PC-3 (cell line): Measurements from ENCODE around the gene NXPH4. TPM values are rescaled to one million over a fixed set of nuclear protein-coding genes. Genes with fewer than 3 reads are reported as not detected.

Experiments used
- ATAC-seq: fragments of 200-7000 bp; cut with Tn5 transposase; 2 replicates; pipeline ENCODE4 v1.9.1; 2020; ENCODE audit warnings: mild to moderate bottlenecking, moderate library complexity
- BruUV-seq: library from RNA; stranded (reverse); fragments of 400-500 nt; replicated peaks from 2 replicates; lab custom pipeline; 2021; lab: Mats Ljungman, UMichigan
- CTCF ChIA-PET: fragments of 300-600 bp; sonication (Branson Sonifier 250); formaldehyde crosslinking; loops from one replicate; lab custom pipeline; 2022; ENCODE audit warnings: antibody characterized with exemption; lab: Charles Lee
- POLR2A ChIA-PET: fragments of 300-600 bp; sonication (Branson Sonifier 250); formaldehyde crosslinking; loops from one replicate; lab custom pipeline; 2022; ENCODE audit warnings: antibody characterized with exemption; ENCODE audit not compliant: unreplicated experiment; lab: Charles Lee
- DNase-seq: peaks from one replicate; pipeline ENCODE4 v3.0.0-alpha.2; 2015
- H2AFZ ChIP-seq: fragments of 300-600 bp; sonication (generic); 2 replicates; pipeline ENCODE4 v1.6.0; 2016; ENCODE audit warnings: antibody characterized with exemption, low read length
- H3F3A ChIP-seq: fragments of 300-600 bp; sonication (generic); one replicate; pipeline ENCODE4 v1.6.0; 2017; ENCODE audit warnings: antibody characterized with exemption, low read length, control low read depth, mild to moderate bottlenecking; ENCODE audit not compliant: unreplicated experiment
- H3K27ac ChIP-seq: fragments of 300-600 bp; sonication (generic); 2 replicates; pipeline ENCODE4 v1.5.1; 2016; ENCODE audit warnings: mild to moderate bottlenecking, low read length
- H3K27me3 ChIP-seq: fragments of 300-600 bp; sonication (generic); 2 replicates; pipeline ENCODE4 v1.6.1; 2016; ENCODE audit warnings: low read length, mixed read lengths
- H3K36me3 ChIP-seq: fragments of 300-600 bp; sonication (generic); 2 replicates; pipeline ENCODE4 v1.6.1; 2016; ENCODE audit warnings: low read depth, mixed run types, low read length, mixed read lengths
- H3K4me1 ChIP-seq: fragments of 300-600 bp; sonication (generic); 2 replicates; pipeline ENCODE4 v1.5.1; 2016; ENCODE audit warnings: low read length; ENCODE audit not compliant: insufficient read depth
- H3K4me2 ChIP-seq: fragments of 300-600 bp; sonication (generic); 2 replicates; pipeline ENCODE4 v1.6.0; 2016; ENCODE audit warnings: low read length
- H3K4me3 ChIP-seq: fragments of 300-600 bp; sonication (generic); 2 replicates; pipeline ENCODE4 v1.5.1; 2016; ENCODE audit warnings: mild to moderate bottlenecking, low read length, mixed read lengths
- H3K79me2 ChIP-seq: fragments of 300-600 bp; sonication (generic); 2 replicates; pipeline ENCODE4 v1.6.1; 2017; ENCODE audit warnings: low read length, mixed read lengths
- H3K9ac ChIP-seq: fragments of 300-600 bp; sonication (generic); 2 replicates; pipeline ENCODE4 v1.6.0; 2016; ENCODE audit warnings: mild to moderate bottlenecking, low read length
- H3K9me2 ChIP-seq: fragments of 300-600 bp; sonication (generic); replicated peaks from 2 replicates; pipeline ENCODE4 v1.6.1; 2016; ENCODE audit warnings: mixed run types, low read length, mixed read lengths
- H3K9me3 ChIP-seq: fragments of 300-600 bp; sonication (generic); 2 replicates; pipeline ENCODE4 v1.6.1; 2016; ENCODE audit warnings: low read length, mixed read lengths
- H4K20me1 ChIP-seq: fragments of 300-600 bp; sonication (generic); 2 replicates; pipeline ENCODE4 v1.6.1; 2016; ENCODE audit warnings: low read length, mixed read lengths
- EZH2 ChIP-seq: fragments of 300-600 bp; sonication (generic); IDR thresholded peaks from one replicate; pipeline ENCODE4 v1.6.1; 2017; ENCODE audit warnings: antibody characterized with exemption, mild to moderate bottlenecking, low read length; ENCODE audit not compliant: unreplicated experiment
- EZH2phosphoT487 ChIP-seq: fragments of 300-600 bp; sonication (generic); IDR thresholded peaks from 2 replicates; pipeline ENCODE4 v1.6.1; 2018; ENCODE audit warnings: mild to moderate bottlenecking, antibody characterized with exemption, low read length, borderline replicate concordance
- intact Hi-C: fragments of 100-400 bp; cut with micrococcal nuclease; formaldehyde crosslinking; loops from 2 replicates; pipeline ENCODE4 v1.9.0; 2023
- total RNA-seq: library from RNA; depleted of rRNA; stranded (reverse); fragments of >200 nt; gene quantifications from 2 replicates; pipeline ENCODE4 v1.2.3, GENCODE V29; 2014
- TF ChIP-seq, protein P1 (sequence below): fragments of 300-600 bp; sonication (generic); conservative IDR thresholded peaks from 2 replicates; pipeline ENCODE4 v1.5.1; 2017; ENCODE audit warnings: antibody characterized with exemption, low read depth, mild to moderate bottlenecking, low read length

The NXPH4 gene
- total RNA-seq, 1 experiment from 2014 or later = 15.1 TPM

DNA sequence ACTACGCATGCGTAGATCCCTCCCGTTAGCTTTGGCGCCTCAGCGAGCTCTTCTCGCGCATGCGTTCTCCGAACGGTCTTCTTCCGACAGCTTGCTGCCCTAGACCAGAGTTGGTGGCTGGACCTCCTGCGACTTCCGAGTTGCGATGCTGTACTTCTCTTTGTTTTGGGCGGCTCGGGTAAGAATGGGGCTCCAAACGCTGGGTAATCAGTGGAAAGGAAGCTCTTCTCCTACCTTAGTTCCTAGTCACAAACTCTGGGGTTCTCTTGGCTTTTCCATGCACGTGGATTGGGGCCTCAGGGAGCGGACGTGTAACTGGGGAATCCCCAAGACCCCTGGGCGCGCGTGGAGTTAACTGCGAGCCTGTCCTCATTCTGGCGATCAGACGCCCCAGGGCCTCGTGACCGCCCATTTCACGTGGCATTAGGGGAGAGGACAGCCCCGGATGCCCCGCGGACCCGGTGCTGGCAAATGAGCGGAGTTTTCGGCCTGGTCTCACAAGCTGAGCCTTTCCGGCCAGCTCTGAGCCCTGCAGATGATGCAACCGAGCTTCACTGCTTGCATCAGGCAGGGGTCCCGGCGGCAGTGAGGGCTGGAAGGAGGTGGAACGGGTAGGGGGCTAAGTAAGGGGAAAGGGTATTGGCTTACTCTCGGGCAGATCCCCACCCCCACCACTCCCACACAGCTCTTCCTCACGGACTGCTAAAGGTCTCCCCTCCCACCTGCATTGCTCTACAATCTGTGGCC, 13.2 kb downstream of the NXPH4 start, which contains the start of gene SHMT2:
TSS of gene SHMT2 (plus strand) at position 78 of the 747 bp plus-strand sequence. CDS start at position 146, 68 bp downstream.
- ATAC-seq (peak; percentile 82), DNase-seq (peak; percentile 97)
- H3K9me3 ChIP-seq = no peaks in the 10 kb centered on the region
- peak within 1 kb of the TSS; percentile 95 for H3K4me2 ChIP-seq
- no peaks in the 10 kb centered on the region for H3K27me3 ChIP-seq
- intact Hi-C loops = loop anchor here (1.0 kb wide), 1 partner anchor 17 kb away; no protein-coding TSS in a partner anchor
- peaks cover 19% of the 10 kb centered on the region for H3K4me1 ChIP-seq
- peaks cover 34% of the 10 kb centered on the region; the same call in 1 of the 2 replicates for H3K36me3 ChIP-seq
- peak within 1 kb of the TSS; percentile 88 for H3K4me3 ChIP-seq
- peak within 1 kb of the TSS; percentile 83 for H2AFZ ChIP-seq
- peaks cover 38% of the 10 kb centered on the region for H3K79me2 ChIP-seq
- no peaks in the 10 kb centered on the region for H3K9me2 ChIP-seq
- CTCF ChIA-PET = interaction anchor here (0.5 to 2.0 kb wide), 7 partner anchors 9 to 225 kb away, joined by 3 to 18 read pairs (median 3); partner anchors contain the start of gene INHBE
- no peak for TF ChIP-seq EZH2phosphoT487
- no peak for TF ChIP-seq EZH2
- TF ChIP-seq, protein P1, sequence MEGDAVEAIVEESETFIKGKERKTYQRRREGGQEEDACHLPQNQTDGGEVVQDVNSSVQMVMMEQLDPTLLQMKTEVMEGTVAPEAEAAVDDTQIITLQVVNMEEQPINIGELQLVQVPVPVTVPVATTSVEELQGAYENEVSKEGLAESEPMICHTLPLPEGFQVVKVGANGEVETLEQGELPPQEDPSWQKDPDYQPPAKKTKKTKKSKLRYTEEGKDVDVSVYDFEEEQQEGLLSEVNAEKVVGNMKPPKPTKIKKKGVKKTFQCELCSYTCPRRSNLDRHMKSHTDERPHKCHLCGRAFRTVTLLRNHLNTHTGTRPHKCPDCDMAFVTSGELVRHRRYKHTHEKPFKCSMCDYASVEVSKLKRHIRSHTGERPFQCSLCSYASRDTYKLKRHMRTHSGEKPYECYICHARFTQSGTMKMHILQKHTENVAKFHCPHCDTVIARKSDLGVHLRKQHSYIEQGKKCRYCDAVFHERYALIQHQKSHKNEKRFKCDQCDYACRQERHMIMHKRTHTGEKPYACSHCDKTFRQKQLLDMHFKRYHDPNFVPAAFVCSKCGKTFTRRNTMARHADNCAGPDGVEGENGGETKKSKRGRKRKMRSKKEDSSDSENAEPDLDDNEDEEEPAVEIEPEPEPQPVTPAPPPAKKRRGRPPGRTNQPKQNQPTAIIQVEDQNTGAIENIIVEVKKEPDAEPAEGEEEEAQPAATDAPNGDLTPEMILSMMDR = no peak
- H3K9ac ChIP-seq = peak within 1 kb of the TSS; percentile 97
- H4K20me1 ChIP-seq = peaks cover 2% of the 10 kb centered on the region; the same call in 1 of the 2 replicates
- no peaks in the 10 kb centered on the region for H3F3A ChIP-seq
- no TSS peak for BruUV-seq
- POLR2A ChIA-PET = interaction anchor here (0.5 to 0.8 kb wide), 7 partner anchors 11 to 1412 kb away, joined by 3 to 13 read pairs (median 5); partner anchors contain the start of genes R3HDM2 and SARNP
- peak within 1 kb of the TSS; percentile 74 for H3K27ac ChIP-seq

DNA sequence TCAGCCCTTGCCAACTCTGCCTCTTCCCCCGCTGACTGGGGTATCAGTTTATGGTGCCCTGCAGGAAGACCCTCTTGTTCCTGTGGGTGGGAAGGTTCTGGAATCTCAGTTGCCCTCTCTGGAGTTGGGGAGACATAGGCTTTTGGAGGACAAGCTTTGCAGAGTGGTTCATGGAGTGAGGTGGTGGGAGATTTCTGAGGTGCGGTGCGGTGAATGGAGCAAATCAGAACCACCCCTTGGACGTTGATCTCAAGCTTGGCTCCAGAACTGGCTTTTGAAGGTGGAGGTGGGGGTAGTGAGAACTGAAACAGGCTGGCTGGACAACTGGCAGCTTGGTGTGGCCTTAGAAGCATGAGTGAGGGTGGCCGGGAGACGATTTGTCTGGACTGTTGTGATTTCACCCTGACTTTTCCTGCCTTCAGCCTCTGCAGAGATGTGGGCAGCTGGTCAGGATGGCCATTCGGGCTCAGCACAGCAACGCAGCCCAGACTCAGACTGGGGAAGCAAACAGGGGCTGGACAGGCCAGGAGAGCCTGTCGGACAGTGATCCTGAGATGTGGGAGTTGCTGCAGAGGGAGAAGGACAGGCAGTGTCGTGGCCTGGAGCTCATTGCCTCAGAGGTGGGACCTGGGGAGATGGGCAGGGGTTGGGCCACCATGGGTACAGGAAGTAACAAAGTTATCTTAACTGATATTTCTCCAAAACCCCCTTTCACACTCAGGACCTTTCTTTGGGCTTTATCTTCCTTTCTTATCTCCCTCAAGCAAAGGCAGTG, 14.0 kb downstream of the NXPH4 start:
- intact Hi-C loops = no loop called here
- POLR2A ChIA-PET = interaction anchor here (0.7 to 0.8 kb wide), 3 partner anchors 10 to 158 kb away, joined by 3 to 9 read pairs (median 4); no protein-coding TSS in a partner anchor
- peak overlapping the region; percentile 74 for H3K27ac ChIP-seq

More for the DNA sequence above, 14.0 kb downstream of the NXPH4 start:
- CTCF ChIA-PET = interaction anchor here (0.6 to 2.0 kb wide), 4 partner anchors 8 to 104 kb away, joined by 3 to 11 read pairs (median 6); no protein-coding TSS in a partner anchor
- no peaks in the 10 kb centered on the region for H3F3A ChIP-seq
- H3K9me2 ChIP-seq = no peaks in the 10 kb centered on the region
- peak overlapping the region; percentile 88 for H3K4me3 ChIP-seq
- H3K4me1 ChIP-seq = peaks cover 19% of the 10 kb centered on the region
- TF ChIP-seq EZH2 (no peak), EZH2phosphoT487 (no peak)
- TF ChIP-seq, protein P1 = no peak
- no peak; the same call in none of the 2 replicates for ATAC-seq
- H3K36me3 ChIP-seq = peaks cover 34% of the 10 kb centered on the region; the same call in 1 of the 2 replicates
- H2AFZ ChIP-seq = no peak overlapping the region
- TSS peak; percentile 68 for BruUV-seq
- H3K27me3 ChIP-seq = no peaks in the 10 kb centered on the region
- peaks cover 2% of the 10 kb centered on the region; the same call in 1 of the 2 replicates for H4K20me1 ChIP-seq
- DNase-seq = no peak
- peak overlapping the region; percentile 95 for H3K4me2 ChIP-seq
- no peaks in the 10 kb centered on the region for H3K9me3 ChIP-seq
- H3K9ac ChIP-seq = peak overlapping the region; percentile 97
- H3K79me2 ChIP-seq = peaks cover 38% of the 10 kb centered on the region
